GM21390 (cell line): ENCODE data around the gene CCDC82.

Experiments
- ATAC-seq: cut with Tn5 transposase; IDR thresholded peaks from one replicate; pipeline ENCODE4 v1.9.1; 2021; ENCODE audit not compliant: unreplicated experiment

Gene CCDC82

GRCh38 chr11:96365493-96365892 lies 24.2 kb downstream of the CCDC82 start:
- no peak for ATAC-seq

DNA sequence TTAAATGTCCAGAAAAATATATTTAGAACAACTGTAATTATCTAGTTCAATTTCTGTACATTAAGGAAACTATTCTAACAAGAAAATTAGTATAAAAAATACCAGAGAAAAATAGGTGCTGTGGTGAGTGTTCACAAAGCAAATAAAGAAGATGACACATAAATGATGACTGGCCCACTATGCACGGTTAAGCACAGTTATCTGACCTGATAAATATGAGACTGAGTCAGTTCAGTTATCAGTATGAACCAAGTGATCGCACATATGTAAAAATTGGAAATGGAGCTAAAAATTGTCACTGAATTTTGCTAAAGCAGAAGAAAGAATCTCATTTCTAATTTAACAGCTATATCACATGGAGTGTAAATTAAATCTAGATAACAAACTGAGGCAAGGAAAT lies 27.9 kb downstream of the CCDC82 start:
- no peak for ATAC-seq

DNA sequence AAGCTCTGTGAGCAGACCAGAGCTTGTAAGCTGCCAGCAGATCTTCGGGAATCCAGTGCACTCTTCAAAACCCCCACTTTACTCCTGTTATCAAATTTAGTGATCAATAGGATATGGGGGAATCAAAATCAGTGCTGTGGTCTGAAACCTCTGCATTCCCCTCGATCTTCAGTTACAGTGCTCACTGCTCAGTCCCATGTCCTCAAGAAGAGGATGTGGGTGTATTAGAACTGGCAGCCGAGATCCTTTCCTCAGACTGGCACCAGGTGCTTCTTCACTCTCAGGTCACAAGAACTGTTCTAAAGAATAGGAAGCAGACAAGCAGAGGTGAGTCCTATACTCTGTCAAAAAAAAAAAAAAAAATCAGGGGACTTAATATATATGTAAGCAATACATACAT lies 31.4 kb downstream of the CCDC82 start:
- ATAC-seq = no peak

- ATAC-seq = no peak
Observed at GRCh38 chr11:96357794-96358193, 31.9 kb downstream of the CCDC82 start.

DNA sequence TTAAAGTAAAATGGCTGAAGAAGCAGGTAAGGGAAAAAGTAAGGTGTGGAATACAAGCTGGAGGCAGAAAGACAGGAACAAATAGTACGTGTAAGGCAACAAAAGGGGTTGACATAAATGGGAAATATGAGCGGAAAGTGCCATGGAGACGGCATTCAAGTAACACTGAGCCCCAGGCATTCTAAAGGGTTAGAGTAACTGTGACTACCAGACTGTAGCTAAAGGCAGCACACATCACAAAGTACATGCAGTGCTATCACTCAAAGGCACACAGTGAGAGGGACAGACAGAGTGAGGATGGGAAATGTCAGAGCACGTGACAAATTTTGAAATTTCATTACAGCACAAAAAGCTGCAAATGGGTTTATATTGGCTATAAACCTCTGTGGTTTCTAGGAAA lies 32.9 kb downstream of the CCDC82 start:
- no peak for ATAC-seq

GRCh38 chr11:96342961-96343711 lies 46.6 kb downstream of the CCDC82 start, which contains the start of gene MAML2:
Gene MAML2, minus strand, starts transcription at chr11:96343195. Its CDS starts 1,300 bp downstream, at chr11:96341895.
- peak; percentile 77 for ATAC-seq

DNA sequence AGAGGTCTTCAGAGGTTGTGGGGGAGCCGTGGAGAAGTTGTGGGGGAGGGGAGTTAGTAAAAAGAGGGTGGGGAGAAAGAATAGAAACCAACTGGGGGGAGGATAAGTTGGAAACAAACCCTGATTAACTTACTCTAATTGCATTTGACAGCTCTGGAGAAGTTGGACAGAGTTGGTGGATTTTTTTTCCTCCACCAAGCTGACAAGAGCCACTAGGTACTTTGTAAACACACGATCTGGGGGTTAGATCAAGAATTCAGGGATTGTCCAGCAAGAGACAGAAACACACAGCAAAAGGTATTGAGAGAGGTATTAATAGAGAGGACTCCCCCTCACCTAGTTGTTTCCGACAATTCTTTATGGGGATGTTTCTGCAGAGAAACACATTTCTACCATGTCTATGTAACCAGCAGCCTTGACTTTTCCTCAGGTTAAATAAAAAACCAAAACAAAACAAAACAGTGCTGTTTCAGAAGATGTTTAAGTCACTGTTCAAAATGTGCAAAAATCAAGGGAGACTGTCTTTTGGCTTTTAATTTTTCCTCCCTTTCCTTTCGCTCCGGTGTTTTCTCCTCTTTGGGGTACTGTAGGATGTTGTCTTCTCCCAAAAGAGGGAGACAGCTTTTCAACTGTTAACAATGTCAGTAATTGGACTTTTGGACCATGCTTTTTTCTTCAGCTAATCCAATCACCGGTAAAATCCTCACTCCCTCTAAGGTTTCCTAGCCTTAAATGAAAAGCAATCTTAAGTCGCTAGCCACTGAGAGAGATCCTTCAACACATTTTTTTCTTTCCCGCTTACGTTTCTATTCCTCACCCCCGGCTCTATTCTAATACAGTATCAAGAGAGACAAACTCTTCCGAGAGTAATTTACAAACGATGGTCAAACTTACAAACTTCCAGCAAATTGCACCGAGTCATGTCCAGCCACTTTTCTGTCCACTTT lies 47.4 kb downstream of the CCDC82 start:
- ATAC-seq = no peak

GRCh38 chr11:96341211-96342013 lies 48.3 kb downstream of the CCDC82 start:
- peak; percentile 28 for ATAC-seq

DNA sequence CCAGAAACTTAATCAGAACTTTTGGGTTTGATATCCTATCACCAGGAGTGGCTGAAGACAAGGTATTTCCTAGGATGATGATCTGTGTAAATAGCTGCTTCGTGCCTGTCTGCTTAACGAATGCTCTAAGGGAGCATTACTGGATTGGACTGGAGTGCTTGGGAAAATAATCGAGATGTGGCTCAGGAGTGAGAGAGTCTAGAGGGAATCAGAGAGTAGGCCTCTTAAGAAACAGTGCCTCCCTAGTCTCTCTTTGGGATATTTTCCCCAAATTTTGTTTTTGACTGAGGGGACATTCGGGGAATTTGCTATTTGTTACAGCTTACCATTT lies 49.2 kb downstream of the CCDC82 start:
- ATAC-seq = no peak

GRCh38 chr11:96339706-96340554 lies 49.8 kb downstream of the CCDC82 start:
- ATAC-seq = no peak

DNA sequence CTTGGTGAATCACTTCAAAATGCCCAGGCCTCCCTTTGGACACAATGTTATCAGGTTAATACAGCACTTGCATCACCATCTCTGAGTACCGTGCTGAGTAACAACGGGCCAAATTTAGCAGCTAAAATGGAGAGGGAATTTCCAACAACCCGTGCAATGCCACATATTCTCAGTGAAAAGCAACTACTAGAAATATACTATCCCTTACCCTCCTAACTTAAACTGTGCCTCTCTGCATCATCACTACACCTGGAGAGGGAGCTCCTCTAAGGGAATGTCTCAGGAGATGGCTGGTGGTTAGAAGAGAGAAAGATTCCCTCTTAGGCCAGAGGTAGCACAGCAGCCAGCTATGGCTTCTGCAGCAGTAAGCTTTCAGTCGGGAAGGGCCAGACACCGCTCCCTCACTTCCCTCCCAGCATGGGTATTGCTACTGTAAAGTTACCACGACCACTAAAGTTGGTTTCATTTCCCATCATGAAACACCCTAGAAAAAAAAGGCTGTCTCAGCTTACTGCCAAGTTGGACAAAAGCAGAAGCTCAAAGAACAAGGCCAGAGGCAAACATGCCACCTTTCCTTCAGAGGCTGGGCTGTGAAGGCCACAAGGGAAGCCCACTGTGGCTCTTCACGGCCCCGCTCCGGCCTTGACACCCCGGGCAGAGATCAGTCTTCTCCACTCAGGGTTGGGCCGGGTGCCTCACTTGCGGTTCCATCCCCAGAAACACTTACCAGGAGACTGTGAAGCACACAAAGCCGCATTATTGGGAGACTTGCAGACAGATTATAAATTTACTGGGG lies 50.6 kb downstream of the CCDC82 start:
- peak; percentile 43 for ATAC-seq

GRCh38 chr11:96337541-96338431 lies 51.9 kb downstream of the CCDC82 start:
- ATAC-seq = peak; percentile 26

DNA sequence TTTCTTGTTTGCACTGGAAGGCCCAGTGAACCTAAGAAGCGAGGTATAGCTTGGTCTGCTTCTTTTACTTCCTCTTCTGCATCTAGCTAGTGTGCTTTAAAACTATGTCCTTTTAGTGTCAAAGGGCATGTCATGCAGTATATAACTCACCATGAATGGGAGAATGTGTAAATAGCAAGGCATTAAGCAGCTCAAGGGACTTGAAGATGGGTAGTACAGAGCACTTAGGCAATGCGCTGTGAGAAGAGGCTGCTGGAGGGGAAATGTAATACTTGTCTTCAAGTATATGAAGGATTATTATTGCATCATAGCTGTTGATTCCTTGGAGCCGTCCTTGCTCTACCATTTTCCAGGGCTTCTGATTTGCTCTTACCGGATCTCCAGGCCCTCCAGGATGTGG lies 54.3 kb downstream of the CCDC82 start:
- ATAC-seq = no peak

- no peak for ATAC-seq
Observed at GRCh38 chr11:96334219-96334618, 55.5 kb downstream of the CCDC82 start.

DNA sequence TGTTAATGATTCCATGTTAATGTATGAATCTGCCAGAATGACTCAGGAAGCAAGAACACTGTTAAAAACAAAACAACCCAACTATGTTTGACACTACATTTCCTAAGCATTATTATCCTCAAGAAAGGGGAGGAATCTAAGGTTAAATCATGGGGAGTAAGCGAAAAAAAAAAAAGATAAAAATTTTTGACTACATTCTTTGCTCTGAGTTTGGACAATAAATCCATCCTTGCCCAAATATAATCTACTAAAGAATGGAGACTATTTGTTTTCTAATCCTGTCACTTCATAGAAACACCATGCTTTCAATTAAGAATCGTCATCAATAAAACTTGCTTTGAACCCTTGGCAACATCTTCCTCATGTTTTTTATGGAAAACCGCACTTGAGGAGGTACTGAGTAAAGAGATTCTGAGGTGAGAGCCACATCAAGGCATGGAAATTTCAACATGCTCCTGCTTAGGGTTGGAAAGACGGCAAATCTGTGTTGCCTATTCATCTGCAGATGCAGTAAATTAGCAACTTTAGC lies 56.5 kb downstream of the CCDC82 start:
- ATAC-seq = no peak

- no peak for ATAC-seq
Observed at GRCh38 chr11:96332126-96332771, 57.5 kb downstream of the CCDC82 start.

GRCh38 chr11:96331699-96332116 lies 58.0 kb downstream of the CCDC82 start:
- ATAC-seq = no peak

GRCh38 chr11:96330511-96330859 lies 59.2 kb downstream of the CCDC82 start:
- no peak for ATAC-seq
